Endothelial cell of umbilical vein (primary cell): ENCODE measurements around the gene ALOX5. TPM values are rescaled to one million over a fixed set of nuclear protein-coding genes. Genes with fewer than 3 reads are reported as not detected.
A peak's percentile ranks its signal among the peaks of the same experiment; 100 is the strongest.

ENCODE experiments used
- BruUV-seq: library from RNA; stranded (reverse); fragments of 400-500 nt; replicated peaks from 2 replicates; lab custom pipeline; 2021; lab: Mats Ljungman, UMichigan
- CTCF ChIA-PET: fragments of 300-600, 350-600 bp; sonication (Branson Sonifier 250); formaldehyde crosslinking; loops from one replicate; lab custom pipeline; 2021; ENCODE audit warnings: antibody characterized with exemption, inconsistent platforms; lab: Charles Lee
- POLR2A ChIA-PET: fragments of 300-600, 350-600 bp; sonication (Branson Sonifier 250); formaldehyde crosslinking; loops from one replicate; lab custom pipeline; 2021; ENCODE audit warnings: antibody characterized with exemption, inconsistent platforms; lab: Charles Lee
- DNase-seq: peaks from one replicate; pipeline ENCODE4 v3.0.0-alpha.2; 2011; ENCODE audit warnings: low read depth, low spot score
- FAIRE-seq: peaks from 2 replicates; lab custom pipeline; 2011; peaks lifted over from hg19 to GRCh38; lab: Jason Lieb, UNC
- H2AFZ ChIP-seq: 2 replicates; pipeline ENCODE4 v1.6.0; 2012; ENCODE audit warnings: low read depth, low read length, control low read depth, inconsistent platforms
- H3K27ac ChIP-seq: 2 replicates; pipeline ENCODE4 v1.5.1; 2011; ENCODE audit warnings: low read depth, mild to moderate bottlenecking, control low read depth, low read length, moderate library complexity; ENCODE audit not compliant: insufficient read depth
- H3K27me3 ChIP-seq, 2 experiments: 2 replicates each; pipeline versions ENCODE4 v1.6.0 to v1.6.1; 2011; ENCODE audit warnings: low read length in 2 of 2, mixed read lengths in 1 of 2; ENCODE audit not compliant: control insufficient read depth in 2 of 2, insufficient read depth in 2 of 2
- H3K36me3 ChIP-seq, 2 experiments: 2 replicates in 1 of 2; 3 replicates in 1 of 2; pipeline ENCODE4 v1.5.1; 2011; ENCODE audit warnings: low read length in 2 of 2, mild to moderate bottlenecking in 1 of 2, moderate library complexity in 1 of 2; ENCODE audit not compliant: control insufficient read depth in 2 of 2, insufficient read depth in 2 of 2; ENCODE audit errors: extremely low read depth in 1 of 2
- H3K4me1 ChIP-seq: 3 replicates; pipeline ENCODE4 v1.5.1; 2011; ENCODE audit warnings: mild to moderate bottlenecking, low read length; ENCODE audit not compliant: control insufficient read depth, insufficient read depth; ENCODE audit errors: extremely low read depth
- H3K4me2 ChIP-seq: 2 replicates; pipeline ENCODE4 v1.6.1; 2011; ENCODE audit warnings: low read length, control low read depth, mixed read lengths; ENCODE audit not compliant: insufficient read depth
- H3K4me3 ChIP-seq, 3 experiments: fragments of 200-600 bp in 1 of 3; sonication (generic), shearing (Covaris generic) in 1 of 3; replicated peaks in 1 of 3; 2 replicates each; pipeline ENCODE4 v1.5.1; 2011 to 2016; ENCODE audit warnings: control low read depth in 3 of 3, low read length in 3 of 3, mild to moderate bottlenecking in 2 of 3, inconsistent platforms in 1 of 3, low read depth in 1 of 3, moderate library complexity in 1 of 3; ENCODE audit not compliant: insufficient read depth in 1 of 3
- H3K79me2 ChIP-seq: 2 replicates; pipeline ENCODE4 v1.6.0; 2012; ENCODE audit warnings: low read length, inconsistent platforms; ENCODE audit not compliant: control insufficient read depth, insufficient read depth
- H3K9ac ChIP-seq: replicated peaks from 2 replicates; pipeline ENCODE3; 2011; ENCODE audit warnings: low read length, control low read depth; ENCODE audit not compliant: insufficient read depth; ENCODE audit errors: extremely low read depth
- H3K9me1 ChIP-seq: replicated peaks from 3 replicates; pipeline ENCODE4 v1.6.0; 2011; ENCODE audit warnings: mild to moderate bottlenecking, low read length; ENCODE audit not compliant: control insufficient read depth, insufficient read depth; ENCODE audit errors: extremely low read depth
- H3K9me3 ChIP-seq: replicated peaks from 2 replicates; pipeline ENCODE4 v1.5.1; 2012; ENCODE audit warnings: low read length, inconsistent platforms; ENCODE audit not compliant: control insufficient read depth, insufficient read depth
- H4K20me1 ChIP-seq: replicated peaks from 2 replicates; pipeline ENCODE3; 2011; ENCODE audit warnings: mild to moderate bottlenecking, low read length; ENCODE audit not compliant: control insufficient read depth, insufficient read depth; ENCODE audit errors: extremely low read depth
- EZH2 ChIP-seq: IDR thresholded peaks from 2 replicates; pipeline ENCODE4 v1.6.1; 2012; ENCODE audit warnings: borderline replicate concordance, low read depth, mild to moderate bottlenecking, moderate library complexity, low read length, inconsistent platforms; ENCODE audit not compliant: severe bottlenecking
- FOS ChIP-seq: IDR thresholded peaks from 2 replicates; pipeline ENCODE4 v1.6.1; 2011; ENCODE audit warnings: mild to moderate bottlenecking, low read length, moderate library complexity, borderline replicate concordance; ENCODE audit not compliant: insufficient read depth
- GATA2 ChIP-seq: IDR thresholded peaks from 2 replicates; pipeline ENCODE4 v1.7.0; 2011; ENCODE audit warnings: low read depth, mild to moderate bottlenecking, moderate library complexity, mixed read lengths, low read length; ENCODE audit not compliant: insufficient read length, insufficient read depth
- JUN ChIP-seq: IDR thresholded peaks from 2 replicates; pipeline ENCODE4 v1.6.1; 2011; ENCODE audit warnings: borderline replicate concordance, low read depth; ENCODE audit not compliant: insufficient read length, insufficient read depth
- MAX ChIP-seq: IDR thresholded peaks from 2 replicates; pipeline ENCODE4 v1.6.1; 2011; ENCODE audit not compliant: insufficient read depth, insufficient read length
- MYC ChIP-seq: IDR thresholded peaks from one replicate; pipeline ENCODE4 v1.6.1; 2011; ENCODE audit warnings: mild to moderate bottlenecking, low read depth, low read length
- POLR2A ChIP-seq: IDR thresholded peaks from 2 replicates; pipeline ENCODE4 v1.6.1; 2012; ENCODE audit warnings: low read depth, mild to moderate bottlenecking, control low read depth, low read length
- POLR2AphosphoS5 ChIP-seq: IDR thresholded peaks from 2 replicates; pipeline ENCODE4 v1.6.1; 2012; ENCODE audit warnings: low read depth, mild to moderate bottlenecking, control low read depth, low read length, moderate library complexity; ENCODE audit not compliant: insufficient read depth
- dilution Hi-C: fragments of 300-500 bp; cut with MboI; formaldehyde crosslinking; loops from one replicate; pipeline ENCODE4 v1.15.0; 2019; ENCODE audit warnings: low sequenced_read_pairs; ENCODE audit not compliant: extremely low pct_ligation_motif_present
- intact Hi-C: fragments of 100-400 bp; cut with micrococcal nuclease; formaldehyde crosslinking; loops from one replicate; pipeline ENCODE4 v1.10.0; 2022
- polyA plus RNA-seq, 4 experiments: library from polyadenylated mRNA; depleted of rRNA in 3 of 4; stranded (reverse) in 3 of 4; unstranded in 1 of 4; fragments of >200 nt; gene quantifications; 2 replicates each; pipeline versions ENCODE4 v1.2.1 to v1.2.3, GENCODE V29; 2011 to 2012; ENCODE audit warnings: missing spikeins in 1 of 4
- total RNA-seq: library from RNA; stranded (reverse); gene quantifications from 2 replicates; pipeline ENCODE4 v1.2.3, GENCODE V29; 2021
- TF ChIP-seq, protein P1 (sequence below), 2 donors: IDR thresholded peaks; 1 replicate in 1 of 2; 2 replicates in 1 of 2; pipeline ENCODE4 v1.5.1; 2011; ENCODE audit warnings: low read length in 2 of 2, mild to moderate bottlenecking in 2 of 2, moderate library complexity in 2 of 2, control low read depth in 1 of 2, inconsistent platforms in 1 of 2, low read depth in 1 of 2; ENCODE audit not compliant: insufficient read depth in 1 of 2; ENCODE audit errors: extremely low read depth in 1 of 2

The ALOX5 gene
- total and polyA plus RNA-seq, 2 donors (not counting 3 experiments of a cell fraction or from before 2014, with no cell fraction given) = 0.04 TPM; not detected in 1

DNA sequence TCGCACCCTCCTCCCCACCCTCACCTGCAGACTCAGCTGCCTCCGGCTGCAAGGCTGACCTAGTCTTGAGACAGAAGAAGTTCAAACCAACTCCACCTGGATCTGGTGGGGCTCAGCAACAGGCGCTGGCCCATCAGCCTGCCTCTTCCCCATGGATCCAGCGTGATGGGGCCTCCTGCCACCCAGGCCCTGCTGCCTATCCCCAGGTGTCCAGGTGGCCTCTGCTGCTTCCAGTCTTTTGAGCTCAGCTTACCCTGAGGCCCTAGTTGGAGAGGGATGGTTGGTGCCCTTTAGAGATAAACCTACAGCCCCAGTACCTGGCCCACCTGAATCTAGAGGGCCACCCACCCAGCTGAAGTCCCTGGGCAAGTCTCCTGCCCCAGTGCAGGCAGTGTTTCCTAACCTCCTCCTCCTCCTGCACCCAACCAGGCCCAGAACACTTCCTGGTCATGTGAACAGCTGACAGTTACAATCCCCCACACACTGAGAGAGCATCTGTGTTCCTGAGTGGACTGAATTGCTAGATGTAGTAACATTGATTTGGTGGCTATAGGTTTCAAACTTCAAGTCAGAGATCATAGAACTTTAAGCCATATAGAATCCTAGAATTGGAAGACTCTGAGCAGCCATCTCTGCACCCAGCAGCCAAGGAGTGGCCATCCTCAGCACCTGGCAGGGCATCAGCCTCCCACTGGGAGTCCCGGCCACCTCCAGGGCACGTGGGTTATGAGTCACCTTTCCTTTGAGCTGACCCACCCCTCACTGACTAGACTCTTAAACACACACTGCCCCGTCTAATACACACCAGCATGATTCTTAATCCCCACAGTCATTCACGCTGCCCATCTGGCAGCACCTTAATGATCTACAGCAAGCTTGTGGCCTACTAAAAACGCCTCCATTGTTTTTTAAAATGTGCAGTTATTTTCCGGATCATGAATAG, 51.9 kb downstream of the ALOX5 start:
- intact Hi-C loops = no loop called here
- Histone ChIP-seq H3K27me3 (peaks cover 4 to 5% of the 10 kb centered on the region in 2 experiments), H3K4me2 (no peak overlapping the region), H2AFZ (no peak overlapping the region), H3K9me1 (no peaks in the 10 kb centered on the region), H3K36me3 (no peaks in the 10 kb centered on the region), H3K79me2 (no peaks in the 10 kb centered on the region), H3K9me3 (no peaks in the 10 kb centered on the region), H3K9ac (no peak overlapping the region), H3K27ac (no peak overlapping the region), H3K4me1 (no peaks in the 10 kb centered on the region), H4K20me1 (no peaks in the 10 kb centered on the region), H3K4me3 (no peak overlapping the region)
- no peak for FAIRE-seq
- BruUV-seq = no TSS peak
- CTCF ChIA-PET = interaction anchor here (1.4 kb wide), 1 partner anchor 190 kb away, joined by 3 read pairs; no protein-coding TSS in a partner anchor
- POLR2A ChIA-PET = no interaction called here
- TF ChIP-seq MYC = no peak
- TF ChIP-seq MAX = no peak
- TF ChIP-seq FOS = peak; percentile 34
- TF ChIP-seq POLR2A = no peak
- TF ChIP-seq GATA2 = no peak
- no peak for TF ChIP-seq EZH2
- TF ChIP-seq JUN = peak; percentile 34
- TF ChIP-seq, protein P1, sequence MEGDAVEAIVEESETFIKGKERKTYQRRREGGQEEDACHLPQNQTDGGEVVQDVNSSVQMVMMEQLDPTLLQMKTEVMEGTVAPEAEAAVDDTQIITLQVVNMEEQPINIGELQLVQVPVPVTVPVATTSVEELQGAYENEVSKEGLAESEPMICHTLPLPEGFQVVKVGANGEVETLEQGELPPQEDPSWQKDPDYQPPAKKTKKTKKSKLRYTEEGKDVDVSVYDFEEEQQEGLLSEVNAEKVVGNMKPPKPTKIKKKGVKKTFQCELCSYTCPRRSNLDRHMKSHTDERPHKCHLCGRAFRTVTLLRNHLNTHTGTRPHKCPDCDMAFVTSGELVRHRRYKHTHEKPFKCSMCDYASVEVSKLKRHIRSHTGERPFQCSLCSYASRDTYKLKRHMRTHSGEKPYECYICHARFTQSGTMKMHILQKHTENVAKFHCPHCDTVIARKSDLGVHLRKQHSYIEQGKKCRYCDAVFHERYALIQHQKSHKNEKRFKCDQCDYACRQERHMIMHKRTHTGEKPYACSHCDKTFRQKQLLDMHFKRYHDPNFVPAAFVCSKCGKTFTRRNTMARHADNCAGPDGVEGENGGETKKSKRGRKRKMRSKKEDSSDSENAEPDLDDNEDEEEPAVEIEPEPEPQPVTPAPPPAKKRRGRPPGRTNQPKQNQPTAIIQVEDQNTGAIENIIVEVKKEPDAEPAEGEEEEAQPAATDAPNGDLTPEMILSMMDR (IDR thresholded peaks at IDR 0.05; ENCODE audit: extremely low read depth in 1 of 2, insufficient read depth in 1 of 2, low read depth in 1 of 2, low read length in 2 of 2) = no peak
- TF ChIP-seq POLR2AphosphoS5 = no peak
- peak; percentile 31 for DNase-seq
- dilution Hi-C loops = no loop called here
